ENCODE measurements around the gene SLC5A10.
"Not testable (repeated sequence)": the region's sequence is repeated elsewhere in the genome, so short reads cannot be mapped to it uniquely, and the experiment has no call there.

The SLC5A10 gene

DNA sequence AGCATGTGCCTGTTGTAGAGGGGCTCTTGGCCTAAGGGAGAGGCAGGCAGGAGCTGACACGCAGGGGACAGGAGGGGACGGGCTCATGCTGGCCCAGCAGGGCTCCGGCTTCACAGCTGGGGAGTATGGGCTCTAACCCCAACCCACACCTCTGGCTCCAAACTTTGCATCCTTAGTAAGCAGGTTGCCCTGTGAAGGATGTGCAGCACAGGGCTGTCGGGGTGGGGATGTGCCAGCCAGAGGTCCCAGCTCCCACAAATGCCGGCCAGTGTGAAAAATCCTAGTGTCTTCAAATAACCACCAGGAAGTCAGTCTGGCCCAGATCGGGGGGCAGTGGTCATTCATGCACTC, 66.6 kb downstream of the SLC5A10 start:
- DNase-seq (ENCODE audit: low read depth): no peak

DNA sequence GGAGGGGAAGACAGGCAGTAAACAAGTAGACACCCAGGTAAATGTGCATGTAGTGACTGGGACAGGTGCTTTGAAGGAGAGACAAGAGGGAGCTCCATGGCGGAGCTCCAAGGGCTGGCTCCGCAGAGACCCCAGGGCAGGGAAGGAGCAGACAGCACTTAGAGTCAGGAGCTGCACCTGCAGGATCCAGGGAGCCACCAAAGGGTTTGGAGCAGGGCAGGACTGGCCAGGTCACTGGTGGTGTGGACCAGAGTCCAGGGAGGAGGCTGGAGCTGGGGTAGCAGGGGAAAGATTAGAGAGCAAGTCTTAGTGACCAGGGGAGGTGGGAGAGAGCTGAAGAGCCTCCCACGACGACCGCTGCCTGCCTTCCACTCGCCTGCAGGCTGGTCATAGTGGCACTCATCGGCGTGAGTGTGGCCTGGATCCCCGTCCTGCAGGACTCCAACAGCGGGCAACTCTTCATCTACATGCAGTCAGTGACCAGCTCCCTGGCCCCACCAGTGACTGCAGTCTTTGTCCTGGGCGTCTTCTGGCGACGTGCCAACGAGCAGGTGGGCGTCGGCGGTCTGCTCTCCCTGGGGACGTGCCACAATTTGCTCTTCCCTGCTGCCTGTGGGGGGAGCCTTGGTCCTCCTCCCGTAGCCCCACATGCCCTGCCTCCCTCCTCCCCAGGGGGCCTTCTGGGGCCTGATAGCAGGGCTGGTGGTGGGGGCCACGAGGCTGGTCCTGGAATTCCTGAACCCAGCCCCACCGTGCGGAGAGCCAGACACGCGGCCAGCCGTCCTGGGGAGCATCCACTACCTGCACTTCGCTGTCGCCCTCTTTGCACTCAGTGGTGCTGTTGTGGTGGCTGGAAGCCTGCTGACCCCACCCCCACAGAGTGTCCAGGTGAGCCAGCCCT, 67.3 kb downstream of the SLC5A10 start:
- DNase-seq (ENCODE audit: low read depth): no peak

DNA sequence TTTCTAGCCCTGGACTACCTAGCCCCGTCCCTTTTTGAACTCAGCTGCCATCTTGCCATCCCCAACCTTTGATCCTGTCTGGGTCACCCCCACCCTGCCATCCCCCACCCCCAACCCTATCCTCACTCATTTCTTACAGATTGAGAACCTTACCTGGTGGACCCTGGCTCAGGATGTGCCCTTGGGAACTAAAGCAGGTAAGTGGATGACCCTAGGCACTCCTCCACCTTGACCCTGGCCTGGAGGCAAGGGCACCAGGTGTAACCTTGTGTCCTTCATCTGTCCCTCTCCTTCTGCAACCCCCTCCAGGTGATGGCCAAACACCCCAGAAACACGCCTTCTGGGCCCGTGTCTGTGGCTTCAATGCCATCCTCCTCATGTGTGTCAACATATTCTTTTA, 68.1 kb downstream of the SLC5A10 start:
- DNase-seq (ENCODE audit: low read depth): no peak

DNA sequence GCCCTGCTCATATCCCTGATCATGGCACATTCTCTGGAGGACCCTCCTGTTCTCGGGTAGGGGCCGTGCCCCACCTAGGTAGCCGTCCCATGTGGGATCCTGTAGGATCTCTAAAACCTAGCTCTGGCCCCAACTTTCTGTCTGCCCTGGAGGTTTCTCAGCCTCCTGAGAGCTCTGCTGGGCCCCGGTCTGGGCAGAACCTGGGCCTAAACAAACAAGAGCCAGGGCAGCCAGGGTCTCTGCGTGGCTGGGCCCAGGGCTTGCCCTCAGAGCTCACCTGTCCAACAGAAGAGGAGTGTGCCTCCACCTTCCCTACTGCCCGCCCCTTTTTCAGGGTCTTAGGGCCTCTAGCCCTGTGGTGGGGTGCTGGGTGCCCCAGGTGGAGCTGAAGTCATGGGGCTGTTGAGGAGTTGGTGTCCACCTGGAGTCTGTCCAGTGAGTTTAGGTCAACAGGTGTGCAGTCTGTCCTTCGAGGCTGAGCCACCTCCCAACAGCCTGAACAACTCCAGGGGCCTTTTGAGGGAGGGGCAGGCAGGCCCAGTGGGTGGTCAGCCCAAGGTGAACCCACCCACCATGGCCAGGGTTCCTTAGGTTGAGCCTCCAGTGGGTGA, 69.2 kb downstream of the SLC5A10 start:
- not testable (repeated sequence) for DNase-seq (ENCODE audit: low read depth)

DNA sequence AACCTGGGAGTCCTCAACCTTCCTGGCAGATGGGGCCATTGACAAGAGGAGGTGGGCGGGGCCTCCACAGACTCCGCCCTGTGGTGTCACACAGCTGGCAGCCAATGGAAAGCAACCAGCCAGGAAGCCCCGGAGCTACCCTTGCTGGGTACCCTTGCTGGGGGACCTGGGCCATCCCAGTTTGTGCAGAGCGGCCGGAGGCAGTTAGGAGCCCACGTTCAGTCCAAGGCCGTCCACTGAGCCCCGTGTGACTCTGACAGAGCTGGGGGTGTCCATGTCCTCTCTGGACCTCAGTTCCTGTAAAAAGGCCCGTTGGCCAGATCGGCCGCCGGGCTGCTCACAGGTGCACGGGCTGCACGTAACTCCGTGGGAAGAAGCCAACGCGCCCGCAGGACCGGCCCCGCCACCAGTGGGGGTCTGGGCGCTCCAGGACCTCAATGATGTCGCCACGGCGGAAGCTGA, 69.7 kb downstream of the SLC5A10 start:
- DNase-seq (ENCODE audit: low read depth): no peak

DNA sequence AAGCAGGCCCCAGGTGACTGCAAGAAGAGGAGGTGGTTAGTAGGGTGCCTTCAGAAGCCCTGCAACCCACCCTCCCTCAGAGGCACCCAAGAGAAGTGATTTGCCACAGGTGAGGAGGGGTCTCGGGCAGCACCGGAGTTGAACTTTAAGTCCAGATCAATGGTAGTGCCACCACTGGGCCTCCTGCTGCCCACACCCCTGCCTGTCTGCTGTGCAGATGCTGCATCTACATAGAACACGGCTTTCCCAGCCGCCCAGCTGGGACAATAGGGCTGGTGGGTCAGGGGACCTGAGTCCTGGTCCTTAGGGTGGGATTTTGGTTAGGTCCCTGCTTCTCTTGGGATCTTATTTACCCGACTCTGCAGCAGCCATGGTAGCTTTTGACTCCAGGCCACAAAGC, 70.2 kb downstream of the SLC5A10 start:
- no peak for DNase-seq (ENCODE audit: low read depth)

DNA sequence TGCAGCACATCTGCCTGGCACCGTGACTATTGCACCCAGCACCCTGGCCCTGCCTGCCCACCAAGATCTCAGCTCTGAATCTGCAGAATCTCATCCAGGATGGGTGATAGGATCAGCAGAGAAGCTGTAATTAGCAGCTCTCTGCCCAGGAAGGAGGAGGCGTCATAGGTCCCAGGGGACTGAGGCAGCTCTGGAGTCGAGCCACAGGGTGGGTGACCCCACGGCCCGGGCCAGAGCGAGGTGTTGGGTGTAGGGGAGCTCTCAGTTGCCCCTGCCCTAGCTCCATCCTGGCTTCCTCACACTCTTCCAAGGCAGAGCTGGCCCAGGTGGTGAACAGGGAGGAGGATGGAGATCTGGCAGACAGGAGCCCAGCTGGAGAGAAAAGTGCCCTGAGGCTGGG, 70.8 kb downstream of the SLC5A10 start:
- no peak for DNase-seq (ENCODE audit: low read depth)

DNA sequence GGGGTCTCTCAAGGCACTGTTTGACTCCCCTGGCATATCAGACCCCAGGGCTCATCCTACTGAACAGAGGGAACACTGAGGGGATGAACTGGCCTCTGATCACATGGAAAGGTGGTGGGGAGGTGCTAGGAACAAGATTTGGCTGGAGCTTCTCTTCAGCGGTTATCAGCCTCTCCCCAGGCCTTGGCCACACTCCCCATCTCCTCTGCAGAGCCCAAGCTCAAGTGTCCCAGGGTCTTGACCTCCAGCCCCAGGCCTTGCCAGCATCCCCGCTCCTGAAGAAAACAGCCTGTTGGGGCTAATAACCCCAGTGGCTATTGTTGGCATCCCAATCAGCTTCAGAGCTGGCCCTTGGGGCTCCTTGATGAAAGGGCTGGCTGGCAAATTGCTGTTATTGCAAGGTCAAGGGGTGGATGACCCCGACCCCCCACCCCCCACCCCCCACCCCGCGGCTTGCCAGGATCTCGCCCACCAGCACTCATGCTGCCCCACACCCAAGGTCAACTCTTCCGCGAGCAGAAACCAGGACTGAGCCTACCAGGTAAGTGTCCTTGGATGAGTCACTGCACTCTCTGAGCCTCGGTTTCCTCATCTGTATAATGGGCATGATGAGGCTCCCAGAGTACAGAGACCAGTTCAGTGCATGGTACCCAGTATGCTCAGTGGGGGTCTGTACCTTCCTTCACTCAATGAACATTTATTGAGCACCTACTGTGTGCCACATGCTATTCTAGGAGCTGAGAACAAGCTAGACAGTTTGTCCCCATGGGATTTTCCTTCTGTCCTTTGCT, 71.4 kb downstream of the SLC5A10 start:
- DNase-seq (ENCODE audit: low read depth): no peak

DNA sequence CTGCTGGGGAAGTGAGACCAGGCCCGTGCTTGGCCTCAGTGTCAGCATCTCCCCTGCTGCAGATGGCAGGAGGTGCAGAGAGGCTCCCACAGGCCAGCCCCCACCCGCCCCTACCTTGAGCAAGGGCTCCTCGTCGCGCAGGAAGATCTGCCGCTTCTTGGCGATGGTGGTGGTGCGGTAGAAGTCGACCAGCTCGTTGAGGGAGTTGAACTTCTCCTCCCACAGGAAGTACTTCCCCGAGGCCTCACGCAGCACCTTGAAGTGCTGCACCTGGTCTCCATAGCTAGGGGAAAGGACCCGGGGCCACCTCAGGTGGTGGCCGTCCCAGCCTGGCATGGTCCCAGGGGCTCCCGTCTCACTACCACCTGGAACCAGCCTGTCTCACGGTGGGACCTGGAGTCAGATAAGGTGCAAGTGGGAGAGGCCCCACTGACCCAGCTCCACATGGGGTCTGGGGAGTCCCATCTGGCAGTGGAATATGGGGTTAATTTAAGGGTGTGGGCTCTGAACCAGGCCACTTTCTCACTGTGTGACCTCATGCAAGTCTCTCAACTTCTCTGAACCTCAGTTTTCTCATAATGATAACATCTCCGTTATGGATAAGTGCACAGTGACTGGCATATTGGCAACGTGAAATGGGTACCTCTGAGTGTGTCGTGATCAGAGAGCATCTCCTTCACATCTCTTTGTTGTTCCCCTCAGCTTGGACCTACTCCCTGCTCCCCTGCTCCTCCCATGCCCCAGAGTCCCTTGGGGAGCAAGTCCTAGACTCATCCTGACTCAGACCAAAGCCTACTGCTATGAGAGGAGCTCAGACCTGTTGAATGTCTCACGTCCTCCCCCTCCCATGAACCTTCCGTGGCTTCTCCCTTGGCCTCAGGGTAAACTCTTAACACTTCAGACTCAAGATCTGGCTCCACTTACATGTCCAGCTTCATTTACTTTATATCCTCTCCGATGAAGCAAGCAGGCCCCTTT, 72.4 kb downstream of the SLC5A10 start:
- DNase-seq (ENCODE audit: low read depth): no peak

DNA sequence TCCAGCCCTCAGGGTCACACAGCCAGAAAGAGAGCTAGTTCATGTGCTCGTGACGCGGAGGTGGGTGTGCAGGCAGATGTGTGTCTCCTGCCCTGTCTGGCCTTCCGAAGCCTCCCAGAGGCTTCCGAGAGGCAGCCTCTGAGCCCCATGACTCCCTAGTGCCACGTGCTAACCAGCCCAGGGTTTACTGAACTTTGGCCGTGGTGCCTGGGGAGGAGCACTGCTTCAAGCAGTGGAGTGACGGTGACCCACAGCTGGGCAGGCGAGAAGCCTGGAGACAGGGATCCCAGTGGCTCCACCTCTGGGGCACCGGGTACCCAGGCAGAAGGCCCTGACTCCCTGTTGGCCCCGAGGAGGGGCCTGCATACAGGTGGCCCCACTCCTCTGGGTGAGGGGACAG, 76.7 kb downstream of the SLC5A10 start:
- DNase-seq (ENCODE audit: low read depth): not testable (repeated sequence)

DNA sequence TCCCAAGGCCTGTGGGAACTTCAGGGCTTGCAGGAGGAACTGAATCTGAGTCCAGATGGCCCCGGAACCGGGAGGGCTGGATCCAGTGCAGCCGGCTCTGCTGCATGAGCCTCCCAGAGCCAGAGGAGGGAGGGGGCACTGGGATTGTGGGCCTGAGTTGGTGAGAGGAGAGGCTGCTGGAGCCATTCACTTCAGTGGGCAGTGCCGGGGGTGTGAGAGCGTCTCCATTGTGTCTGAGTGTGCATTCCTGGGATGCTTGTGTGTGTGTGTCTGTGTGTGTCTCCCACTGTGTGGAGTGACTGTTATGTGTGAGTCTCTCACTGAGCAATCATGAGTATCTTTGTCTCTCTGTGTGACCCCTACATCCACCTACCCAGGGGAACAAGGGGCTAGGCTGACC, 77.8 kb downstream of the SLC5A10 start:
- not testable (repeated sequence) for DNase-seq (ENCODE audit: low read depth)

DNA sequence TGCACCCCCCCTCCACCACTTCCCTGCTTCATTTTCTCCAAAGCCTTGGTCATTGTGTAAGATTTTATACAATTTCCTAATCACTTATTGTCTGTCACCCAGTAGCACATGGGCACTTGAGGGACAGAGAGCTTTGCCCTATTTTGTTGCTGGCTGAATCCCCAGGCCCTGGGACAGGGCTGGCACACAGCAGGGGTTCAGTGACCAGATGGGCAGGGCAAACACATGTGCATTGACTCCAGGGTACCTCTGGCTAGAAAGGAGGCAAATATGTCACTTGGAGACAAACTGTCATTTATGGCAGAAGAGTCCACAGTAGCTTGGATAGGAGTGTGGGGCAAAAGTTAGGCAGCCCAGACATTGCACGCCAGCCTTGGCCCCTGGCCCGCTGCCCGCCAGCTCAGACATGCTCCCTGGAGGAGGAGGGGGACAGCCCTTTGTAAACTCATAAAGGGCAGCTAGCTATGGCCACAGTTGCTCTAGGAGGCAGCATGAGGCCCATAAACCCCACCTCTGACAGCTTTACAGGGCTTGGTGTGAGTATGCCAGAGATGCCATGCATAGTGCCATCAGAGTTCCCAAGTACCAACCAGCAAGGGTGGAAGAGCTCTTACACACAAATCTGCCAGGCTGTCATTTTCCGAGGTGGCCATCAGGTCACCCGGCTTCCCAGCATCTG, 78.9 kb downstream of the SLC5A10 start:
- not testable (repeated sequence) for DNase-seq (ENCODE audit: low read depth)

DNA sequence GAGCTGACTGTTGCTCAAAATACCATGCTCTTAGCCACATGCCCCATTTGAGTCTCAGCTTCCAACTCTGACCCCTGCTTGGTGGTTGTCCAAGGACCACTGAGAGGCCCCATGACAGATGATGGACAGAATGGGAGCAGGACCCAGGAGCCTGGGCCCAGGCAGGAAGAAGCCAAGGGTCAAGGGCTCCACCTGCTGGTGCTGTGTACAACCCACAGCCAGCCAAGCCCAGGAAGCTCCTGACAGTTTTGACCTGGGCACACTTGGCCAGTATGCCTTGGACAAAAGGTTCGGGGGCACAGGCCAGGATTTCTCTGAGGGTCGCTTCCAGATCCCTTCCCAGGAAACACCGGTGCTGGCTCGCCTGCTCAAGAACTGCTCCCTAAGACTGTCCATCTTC, 79.8 kb downstream of the SLC5A10 start:
- not testable (repeated sequence) for DNase-seq (ENCODE audit: low read depth)

DNA sequence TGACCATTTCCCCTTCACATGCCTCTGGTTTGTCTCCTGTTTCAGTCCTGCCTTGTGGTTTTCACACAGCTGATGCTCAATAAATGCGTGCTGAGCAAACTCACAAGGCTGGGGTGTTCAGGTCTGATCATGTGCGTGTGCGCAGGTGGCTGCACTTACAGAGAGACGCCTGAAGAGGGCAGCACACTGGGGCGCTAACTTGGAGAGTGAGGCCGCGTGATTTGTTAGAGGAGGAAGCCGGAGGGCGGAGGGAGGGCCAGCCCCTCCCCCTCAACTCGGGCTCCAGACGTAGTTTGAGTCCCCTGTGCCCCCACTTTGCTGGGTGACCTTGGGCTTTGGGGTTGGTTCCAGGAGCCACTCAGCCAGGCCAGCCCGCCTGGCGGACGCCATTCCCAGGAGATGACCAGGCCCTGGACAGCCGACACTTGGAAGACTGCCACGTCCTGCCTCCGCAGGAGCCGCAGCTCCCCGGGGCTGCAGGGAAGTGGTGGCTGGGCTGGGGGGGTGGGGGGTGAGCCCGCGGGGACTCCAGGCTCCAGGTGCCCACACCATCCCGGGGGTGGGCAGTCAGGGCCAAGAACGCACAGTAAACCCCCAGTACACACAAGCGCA, 80.5 kb downstream of the SLC5A10 start:
- DNase-seq (ENCODE audit: low read depth): not testable (repeated sequence)

DNA sequence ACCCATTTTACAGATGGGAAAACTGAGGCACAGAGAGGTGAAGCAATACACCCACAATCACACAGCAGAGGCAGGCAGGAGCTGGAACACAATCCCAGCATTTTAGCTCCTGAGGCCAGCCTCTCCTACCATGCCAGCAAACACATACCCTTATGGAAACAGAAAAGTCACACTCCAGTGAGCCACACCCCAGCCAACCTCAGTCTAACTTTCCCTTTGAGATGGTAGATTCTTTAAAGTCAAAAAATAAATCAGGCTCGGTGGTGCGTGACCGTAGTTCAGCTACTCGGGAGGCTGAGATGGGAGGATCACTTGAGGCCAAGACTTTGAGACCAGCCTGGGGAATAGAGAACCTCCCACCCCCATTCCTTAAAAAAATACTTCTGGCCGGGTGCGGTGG, 84.2 kb downstream of the SLC5A10 start:
- not testable (repeated sequence) for DNase-seq (ENCODE audit: low read depth)

DNA sequence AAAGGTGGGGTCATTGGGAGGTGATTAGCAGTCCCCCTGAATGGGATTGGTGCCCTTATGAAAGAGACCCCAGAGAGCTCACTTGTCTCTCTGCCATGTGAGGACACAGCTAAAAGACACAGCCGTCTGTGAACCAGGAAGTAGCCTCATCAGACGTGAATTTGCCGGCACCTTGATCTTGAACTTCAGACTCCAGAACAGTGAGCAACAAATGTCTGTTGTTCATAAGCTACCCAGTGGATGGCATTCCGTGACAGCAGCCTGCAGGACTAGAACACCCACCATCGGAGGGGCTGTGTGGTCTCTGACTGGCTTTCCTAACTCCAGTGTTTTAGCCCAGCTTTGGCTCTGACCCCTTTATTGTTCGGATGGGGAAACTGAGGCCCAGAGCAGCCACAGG, 85.6 kb downstream of the SLC5A10 start:
- DNase-seq (ENCODE audit: low read depth): not testable (repeated sequence)

DNA sequence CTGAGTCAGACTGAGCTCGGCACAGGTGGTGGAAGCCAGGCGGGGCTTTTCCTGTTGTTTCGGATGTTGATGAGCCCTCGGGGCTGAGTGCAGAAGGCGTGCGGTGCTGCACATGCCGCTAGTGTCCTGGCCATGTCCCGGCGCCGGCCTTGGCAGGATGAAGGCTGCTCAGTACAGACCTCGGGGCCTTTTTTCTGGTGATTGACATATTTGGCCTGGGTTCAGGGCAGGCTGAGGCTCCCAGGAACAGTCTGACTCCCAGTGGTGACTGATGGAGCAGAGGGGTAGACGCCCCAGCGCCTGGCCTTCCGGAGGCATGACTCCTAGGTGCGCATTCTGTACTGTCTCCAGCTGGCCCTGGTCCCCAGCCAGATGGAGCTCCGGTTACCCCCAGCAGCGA, 86.0 kb downstream of the SLC5A10 start:
- DNase-seq (ENCODE audit: low read depth): not testable (repeated sequence)

DNA sequence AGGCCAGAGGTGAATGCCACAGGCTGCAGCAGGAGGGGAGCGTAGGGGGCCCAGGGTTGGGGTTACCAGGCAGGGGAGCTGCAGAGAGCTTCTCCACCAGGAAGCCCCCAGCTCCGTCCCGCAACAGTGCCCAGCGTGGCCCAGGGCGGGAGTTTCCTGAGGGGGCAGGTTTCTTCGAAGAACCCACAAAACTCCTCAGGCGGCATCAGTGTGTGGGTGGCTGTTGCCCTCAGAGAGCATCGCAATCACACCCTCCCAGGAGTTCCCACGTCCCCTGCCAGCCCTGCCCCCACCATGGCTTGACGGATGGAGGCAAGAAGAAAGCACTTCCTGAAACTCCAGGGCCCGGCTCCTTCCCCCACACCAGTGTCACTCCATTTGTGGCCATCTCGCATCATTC, 86.8 kb downstream of the SLC5A10 start:
- not testable (repeated sequence) for DNase-seq (ENCODE audit: low read depth)

DNA sequence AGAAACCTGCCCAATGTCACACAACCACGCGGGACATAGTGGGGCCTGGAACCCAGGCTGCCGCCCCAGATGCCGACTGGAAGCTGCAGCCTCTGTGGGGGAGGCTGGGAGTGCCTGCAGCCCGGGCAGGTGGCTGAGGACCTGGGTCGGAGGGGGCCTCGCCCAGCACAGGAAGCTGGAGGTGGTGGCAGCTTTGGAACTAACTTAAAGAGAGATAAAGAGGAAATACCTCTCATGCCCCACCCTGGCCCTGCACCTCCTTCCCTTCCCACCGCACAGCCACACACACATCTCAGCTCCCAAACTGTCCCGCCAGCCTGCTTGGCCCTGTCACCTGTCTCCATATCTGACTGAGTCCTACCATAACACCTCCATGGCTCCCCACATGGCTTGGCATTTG, 88.4 kb downstream of the SLC5A10 start:
- DNase-seq (ENCODE audit: low read depth): not testable (repeated sequence)

DNA sequence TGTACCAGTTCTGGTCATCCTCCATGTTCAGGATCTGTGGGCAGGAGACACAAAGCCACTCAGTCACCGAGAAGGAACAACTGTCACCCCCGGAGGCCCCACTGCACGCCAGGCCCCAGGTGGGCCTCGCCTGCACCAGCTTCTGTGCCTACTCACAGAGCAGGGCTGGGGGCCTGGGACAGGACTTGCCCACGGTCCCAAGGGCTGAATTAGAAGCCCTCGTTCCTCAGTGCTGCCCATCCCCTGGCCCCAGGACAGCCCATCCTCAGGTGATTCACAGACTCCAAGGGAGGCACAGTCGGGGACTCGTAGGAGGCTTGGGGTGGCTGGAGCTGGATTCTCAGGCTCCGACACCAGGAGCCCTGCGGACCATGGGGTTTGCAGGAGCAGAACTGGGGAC, 89.9 kb downstream of the SLC5A10 start:
- DNase-seq (ENCODE audit: low read depth): not testable (repeated sequence)
